ENCODE data around the gene AQP1. TPM values are rescaled to one million over a fixed set of nuclear protein-coding genes. Genes with fewer than 3 reads are reported as not detected.

The AQP1 gene
- total and polyA plus RNA-seq, 7 donors = 75.0 to 229 (median 97.8) TPM

DNA sequence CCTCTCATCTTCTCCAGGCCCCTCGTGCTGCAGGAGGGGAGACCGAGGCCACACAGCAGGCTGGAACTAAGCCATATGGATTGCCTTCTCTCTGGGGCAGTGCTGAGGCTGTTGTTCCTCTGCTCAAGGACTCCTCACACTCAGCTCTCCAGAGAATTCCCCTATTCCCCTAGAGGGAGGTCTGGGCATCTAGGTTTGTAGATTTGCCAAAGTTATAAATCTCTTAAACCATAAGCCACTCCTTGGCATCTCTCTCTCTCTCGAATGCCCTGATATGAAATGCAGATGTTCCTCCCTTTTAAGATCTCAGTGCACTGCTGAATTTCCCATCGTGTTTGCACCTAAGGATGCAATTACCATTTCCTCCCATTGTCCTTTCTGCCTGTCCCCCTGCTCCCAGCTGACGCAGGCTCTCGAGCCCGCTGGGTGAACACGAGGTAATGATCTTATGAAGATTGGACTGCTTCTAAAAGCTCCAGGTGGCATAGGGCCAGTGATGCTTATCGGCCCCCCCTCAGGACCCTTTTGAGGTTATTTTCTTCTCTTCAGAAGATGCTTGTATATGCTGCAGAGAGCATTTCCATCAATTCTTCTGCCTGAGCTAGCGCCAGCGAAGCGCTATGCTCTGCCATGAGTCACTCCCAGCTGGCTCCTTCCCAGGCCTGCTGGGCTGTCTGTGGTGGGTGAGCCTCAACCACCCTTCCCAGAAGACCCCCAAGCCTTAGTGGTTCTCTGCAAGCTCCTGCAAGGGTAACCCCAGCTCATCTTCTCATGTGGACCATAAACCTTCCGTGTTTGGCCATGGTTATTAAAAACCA lies 41.6 kb upstream of the AQP1 start:
- intact Hi-C loops (cut with DNase I) = no loop called here
- Histone ChIP-seq H3K27ac (peak overlapping the region; percentile 3), H3K9me3 (no peaks in the 10 kb centered on the region), H3K4me1 (peaks cover 3% of the 10 kb centered on the region), H3K36me3 (ENCODE audit: insufficient read depth in 1 of 2, low read depth in 1 of 2) (peaks cover 0 to 6% of the 10 kb centered on the region in 2 donors), H3K4me3 (no peak overlapping the region), H3K27me3 (ENCODE audit: insufficient read depth in 3 of 3, low read length in 2 of 3) (no peaks in the 10 kb centered on the region)
- ATAC-seq = peak in 2 of 4 donors; percentile 19 to 65
- TF ChIP-seq, protein P1, sequence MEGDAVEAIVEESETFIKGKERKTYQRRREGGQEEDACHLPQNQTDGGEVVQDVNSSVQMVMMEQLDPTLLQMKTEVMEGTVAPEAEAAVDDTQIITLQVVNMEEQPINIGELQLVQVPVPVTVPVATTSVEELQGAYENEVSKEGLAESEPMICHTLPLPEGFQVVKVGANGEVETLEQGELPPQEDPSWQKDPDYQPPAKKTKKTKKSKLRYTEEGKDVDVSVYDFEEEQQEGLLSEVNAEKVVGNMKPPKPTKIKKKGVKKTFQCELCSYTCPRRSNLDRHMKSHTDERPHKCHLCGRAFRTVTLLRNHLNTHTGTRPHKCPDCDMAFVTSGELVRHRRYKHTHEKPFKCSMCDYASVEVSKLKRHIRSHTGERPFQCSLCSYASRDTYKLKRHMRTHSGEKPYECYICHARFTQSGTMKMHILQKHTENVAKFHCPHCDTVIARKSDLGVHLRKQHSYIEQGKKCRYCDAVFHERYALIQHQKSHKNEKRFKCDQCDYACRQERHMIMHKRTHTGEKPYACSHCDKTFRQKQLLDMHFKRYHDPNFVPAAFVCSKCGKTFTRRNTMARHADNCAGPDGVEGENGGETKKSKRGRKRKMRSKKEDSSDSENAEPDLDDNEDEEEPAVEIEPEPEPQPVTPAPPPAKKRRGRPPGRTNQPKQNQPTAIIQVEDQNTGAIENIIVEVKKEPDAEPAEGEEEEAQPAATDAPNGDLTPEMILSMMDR (IDR thresholded peaks at IDR 0.05) = no peak
- no peak for DNase-seq
- WGBS, 3 donors = 71 to 76% (median 72%) methylated on average over 13 of the region's 13 CpGs

- H3K27me3 ChIP-seq (ENCODE audit: insufficient read depth in 3 of 3, low read length in 2 of 3) = no peaks in the 10 kb centered on the region
- TF ChIP-seq, protein P1 (IDR thresholded peaks at IDR 0.05) = no peak
- ATAC-seq (no peak), DNase-seq (no peak)
- peak overlapping the region; percentile 3 for H3K27ac ChIP-seq
- H3K9me3 ChIP-seq = no peaks in the 10 kb centered on the region
- intact Hi-C loops (cut with DNase I) = no loop called here
- WGBS, 3 donors = 75 to 81% (median 80%) methylated on average over 10 of the region's 10 CpGs
- peaks cover 3% of the 10 kb centered on the region for H3K4me1 ChIP-seq
- H3K36me3 ChIP-seq (ENCODE audit: insufficient read depth in 1 of 2, low read depth in 1 of 2) = peaks cover 0 to 6% of the 10 kb centered on the region in 2 donors
- H3K4me3 ChIP-seq = no peak overlapping the region
These were observed 40.7 kb upstream of the AQP1 start for GRCh38 chr7:30870821-30871518.

- Histone ChIP-seq H3K9me3 (no peaks in the 10 kb centered on the region), H3K4me3 (no peak overlapping the region), H3K27ac (no peak overlapping the region), H3K27me3 (ENCODE audit: insufficient read depth in 3 of 3, low read length in 2 of 3) (no peaks in the 10 kb centered on the region), H3K36me3 (ENCODE audit: insufficient read depth in 1 of 2, low read depth in 1 of 2) (peaks cover 0 to 6% of the 10 kb centered on the region in 2 donors), H3K4me1 (peaks cover 3% of the 10 kb centered on the region)
- ATAC-seq = no peak
- DNase-seq = no peak
- intact Hi-C loops (cut with DNase I) = no loop called here
- TF ChIP-seq, protein P1 (IDR thresholded peaks at IDR 0.05) = no peak
- WGBS, 3 donors = 97 to 99% (median 99%) methylated on average over 5 of the region's 5 CpGs
These were observed 40.0 kb upstream of the AQP1 start for GRCh38 chr7:30871655-30872054.

DNA sequence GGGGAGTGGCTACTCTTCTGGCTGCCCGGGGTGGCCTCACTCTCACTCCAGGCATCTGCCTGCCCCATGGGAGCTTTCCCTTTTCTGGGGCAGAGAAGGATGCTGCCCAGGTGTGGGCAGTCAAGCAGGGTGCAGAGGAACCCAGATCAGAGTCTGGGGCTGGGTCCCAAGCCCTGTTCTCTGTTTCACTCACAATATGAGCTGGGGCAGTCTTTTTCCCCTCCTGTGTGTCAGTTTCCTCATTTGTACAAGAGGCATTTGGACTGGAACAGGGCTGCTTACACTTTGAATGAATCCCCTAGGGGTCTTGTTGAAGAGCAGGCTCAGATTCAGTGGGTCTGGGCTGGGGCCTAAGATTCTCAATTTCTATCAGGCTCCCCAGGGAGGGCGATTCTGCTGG lies 38.4 kb upstream of the AQP1 start:
- H3K9me3 ChIP-seq = no peaks in the 10 kb centered on the region
- H3K27me3 ChIP-seq (ENCODE audit: insufficient read depth in 3 of 3, low read length in 2 of 3) = no peaks in the 10 kb centered on the region
- H3K4me1 ChIP-seq = peaks cover 1% of the 10 kb centered on the region
- peaks cover 0 to 6% of the 10 kb centered on the region in 2 donors for H3K36me3 ChIP-seq (ENCODE audit: insufficient read depth in 1 of 2, low read depth in 1 of 2)
- intact Hi-C loops (cut with DNase I) = no loop called here
- no peak overlapping the region for H3K27ac ChIP-seq
- no peak overlapping the region for H3K4me3 ChIP-seq
- WGBS, 3 donors = 74 to 84% (median 83%) methylated on average over 2 of the region's 2 CpGs
- ATAC-seq (no peak), DNase-seq (no peak)
- TF ChIP-seq, protein P1 (IDR thresholded peaks at IDR 0.05) = no peak
